ENCODE measurements around the gene NAXD.

DNA sequence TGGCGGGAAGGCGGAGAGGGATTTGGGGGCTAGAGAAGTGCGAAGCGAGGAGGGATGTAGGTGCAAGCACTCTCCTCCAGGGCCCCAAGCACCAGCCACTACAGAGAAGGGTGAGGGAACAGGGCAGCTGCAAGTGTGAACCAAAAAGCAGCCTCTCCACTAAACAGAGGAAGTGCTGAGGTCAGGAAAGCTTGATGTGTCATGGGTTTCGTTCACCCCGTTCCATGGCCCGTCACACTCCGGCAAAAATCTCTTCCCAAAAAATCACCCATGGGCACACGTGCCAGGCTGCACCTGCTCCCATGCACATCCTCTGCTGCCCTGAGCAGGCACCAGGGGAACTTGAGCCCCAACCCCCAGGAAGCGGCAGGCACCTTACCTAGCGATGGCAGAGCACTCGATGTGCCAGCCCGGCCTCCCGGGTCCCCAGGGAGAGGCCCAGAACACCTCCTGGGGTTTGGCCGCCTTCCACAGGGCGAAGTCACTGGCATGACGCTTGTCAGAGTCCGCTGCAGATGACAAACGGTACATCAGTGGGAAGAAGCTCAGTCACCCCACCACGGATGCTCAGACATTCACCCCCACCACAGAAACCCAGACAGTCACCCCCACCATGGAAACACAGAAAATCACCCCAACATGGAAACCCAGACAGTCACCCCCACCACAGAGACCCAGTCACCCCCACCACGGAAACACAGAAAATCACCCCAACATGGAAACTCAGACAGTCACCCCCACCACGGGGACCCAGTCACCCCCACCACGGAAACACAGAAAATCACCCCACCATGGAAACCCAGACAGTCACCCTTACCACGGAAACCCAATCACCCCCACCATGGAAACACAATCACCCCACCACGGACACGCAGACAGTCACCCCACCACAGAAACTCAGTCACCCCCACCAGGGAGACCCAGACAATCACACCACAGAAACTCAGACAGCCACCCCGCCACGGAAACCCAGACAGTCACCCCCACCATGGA is 61.5 kb downstream of the NAXD start:
- TF ChIP-seq, protein P1, sequence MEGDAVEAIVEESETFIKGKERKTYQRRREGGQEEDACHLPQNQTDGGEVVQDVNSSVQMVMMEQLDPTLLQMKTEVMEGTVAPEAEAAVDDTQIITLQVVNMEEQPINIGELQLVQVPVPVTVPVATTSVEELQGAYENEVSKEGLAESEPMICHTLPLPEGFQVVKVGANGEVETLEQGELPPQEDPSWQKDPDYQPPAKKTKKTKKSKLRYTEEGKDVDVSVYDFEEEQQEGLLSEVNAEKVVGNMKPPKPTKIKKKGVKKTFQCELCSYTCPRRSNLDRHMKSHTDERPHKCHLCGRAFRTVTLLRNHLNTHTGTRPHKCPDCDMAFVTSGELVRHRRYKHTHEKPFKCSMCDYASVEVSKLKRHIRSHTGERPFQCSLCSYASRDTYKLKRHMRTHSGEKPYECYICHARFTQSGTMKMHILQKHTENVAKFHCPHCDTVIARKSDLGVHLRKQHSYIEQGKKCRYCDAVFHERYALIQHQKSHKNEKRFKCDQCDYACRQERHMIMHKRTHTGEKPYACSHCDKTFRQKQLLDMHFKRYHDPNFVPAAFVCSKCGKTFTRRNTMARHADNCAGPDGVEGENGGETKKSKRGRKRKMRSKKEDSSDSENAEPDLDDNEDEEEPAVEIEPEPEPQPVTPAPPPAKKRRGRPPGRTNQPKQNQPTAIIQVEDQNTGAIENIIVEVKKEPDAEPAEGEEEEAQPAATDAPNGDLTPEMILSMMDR (IDR thresholded peaks at IDR 0.05), result no peak
- TF ChIP-seq POLR2A (IDR thresholded peaks at IDR 0.05), result no peak
